GM10248 (cell line): ENCODE results near the gene PRDM16.

ENCODE experiments used
- CTCF ChIA-PET: fragments of 300-600 bp; sonication (Branson Sonifier 250); formaldehyde crosslinking; extraction: SDS; loops from one replicate; lab custom pipeline; 2021; ENCODE audit warnings: antibody characterized with exemption; lab: Yijun Ruan, JAX
- POLR2A ChIA-PET: fragments of 350-650 bp; sonication (Branson Sonifier 250); formaldehyde crosslinking; extraction: SDS; loops from one replicate; lab custom pipeline; 2020; ENCODE audit warnings: antibody characterized with exemption; lab: Yijun Ruan, JAX
- DNase-seq: peaks from one replicate; pipeline ENCODE4 v3.0.0; 2012; ENCODE audit errors: extremely low spot score
- CTCF ChIP-seq: IDR thresholded peaks from 2 replicates; pipeline ENCODE4 v1.5.1; 2012; ENCODE audit warnings: mild to moderate bottlenecking, low read depth; ENCODE audit errors: extremely low read depth, missing control alignments, control extremely low read depth

Gene PRDM16

DNA sequence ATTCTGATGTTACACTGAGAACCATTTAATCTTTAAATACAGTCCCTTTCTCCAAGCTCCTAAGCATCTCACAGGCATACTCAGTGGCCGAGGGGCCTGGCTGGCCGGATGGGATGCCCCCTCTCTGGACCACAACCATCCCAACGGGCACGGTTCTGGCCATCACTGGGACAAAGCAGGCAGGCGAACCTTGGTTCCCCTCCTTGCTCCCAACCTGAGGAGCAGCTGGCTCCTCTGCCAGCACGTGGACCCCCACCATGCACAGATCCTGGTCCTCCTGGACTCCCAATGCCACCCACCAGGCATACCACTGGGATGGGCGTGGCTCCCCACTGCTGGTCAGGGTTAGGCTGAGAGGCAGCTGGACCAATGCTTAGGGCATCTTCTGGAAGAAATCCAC is 19.8 kb upstream of the PRDM16 start:
- POLR2A ChIA-PET = no interaction called here
- TF ChIP-seq CTCF = no peak
- CTCF ChIA-PET = no interaction called here
- DNase-seq = no peak

DNA sequence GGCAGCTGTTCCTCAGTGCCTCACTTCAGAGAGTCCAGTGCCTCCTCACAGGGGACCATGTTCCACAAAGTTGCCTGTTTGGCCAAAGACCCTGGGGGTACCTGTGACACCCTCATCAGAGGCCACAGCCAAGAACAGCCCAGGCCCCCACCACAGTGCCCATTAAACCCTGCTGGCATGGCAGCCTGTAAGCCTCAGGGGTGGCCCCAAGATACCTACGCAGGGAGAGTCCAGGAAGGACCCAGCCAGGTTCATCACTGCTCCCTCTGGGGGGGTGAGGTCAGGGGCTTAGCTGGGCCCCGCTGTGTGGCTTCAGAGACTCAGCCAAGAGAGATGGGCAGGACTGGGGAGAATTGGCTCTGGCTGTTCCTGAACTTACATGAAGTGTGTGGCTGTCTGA is 19.1 kb upstream of the PRDM16 start:
- ChIA-PET CTCF (no interaction called here), POLR2A (no interaction called here)
- no peak for TF ChIP-seq CTCF
- DNase-seq = no peak

GRCh38 chr1:3050603-3051002 is 18.4 kb upstream of the PRDM16 start:
- POLR2A ChIA-PET = no interaction called here
- CTCF ChIA-PET = no interaction called here
- DNase-seq = no peak
- no peak for TF ChIP-seq CTCF

- DNase-seq = no peak
- CTCF ChIA-PET = no interaction called here
- POLR2A ChIA-PET = no interaction called here
- no peak for TF ChIP-seq CTCF
Observed at GRCh38 chr1:3051270-3052268, 17.4 kb upstream of the PRDM16 start.

DNA sequence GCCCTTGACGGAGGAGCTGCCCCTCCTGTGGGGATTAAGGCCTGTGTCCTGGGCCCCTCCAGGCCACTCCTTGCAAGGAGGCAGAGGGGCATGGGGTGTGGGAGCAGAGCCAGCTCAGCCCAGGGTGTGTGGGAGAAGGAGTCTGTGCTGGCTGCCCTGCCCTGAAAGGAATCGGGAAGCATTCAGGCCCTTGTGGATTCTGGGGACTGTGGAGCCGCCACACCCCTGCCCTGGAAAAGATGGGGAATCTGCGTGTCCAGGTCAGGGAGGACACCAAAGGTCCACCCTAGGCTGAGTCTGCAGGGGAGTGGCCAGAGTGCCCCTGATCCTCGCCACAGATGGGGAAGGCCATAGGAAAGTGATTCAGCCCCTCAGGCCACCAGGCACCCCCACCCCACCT is 16.5 kb upstream of the PRDM16 start:
- no peak for DNase-seq
- POLR2A ChIA-PET = no interaction called here
- CTCF ChIA-PET = no interaction called here
- TF ChIP-seq CTCF = no peak

GRCh38 chr1:3053366-3053980 is 15.5 kb upstream of the PRDM16 start:
- no peak for TF ChIP-seq CTCF
- no peak for DNase-seq
- ChIA-PET POLR2A (no interaction called here), CTCF (no interaction called here)
